HepG2 (cell line): ENCODE data around the gene WDHD1. TPM values are rescaled to one million over a fixed set of nuclear protein-coding genes. Genes with fewer than 3 reads are reported as not detected.

Experiments
- CREB1 ChIP-seq, 2 experiments: fragments of 450-650 bp in 1 of 2; IDR thresholded peaks; 2 replicates each; pipeline ENCODE4 v1.6.1; 2016 to 2017; ENCODE audit warnings: control low read depth in 1 of 2, mild to moderate bottlenecking in 1 of 2, missing compliant biosample characterization in 1 of 2, missing genetic modification characterization in 1 of 2
- GFI1 ChIP-seq: sonication (generic); formaldehyde crosslinking; IDR thresholded peaks from 2 replicates; pipeline ENCODE4 v1.5.0; 2020; ENCODE audit warnings: missing genetic modification reagents, mild to moderate bottlenecking, borderline replicate concordance
- IKZF1 ChIP-seq: fragments of 450-650 bp; IDR thresholded peaks from 2 replicates; pipeline ENCODE4 v1.7.1; 2016
- NR1H2 ChIP-seq: sonication (generic); formaldehyde crosslinking; IDR thresholded peaks from 2 replicates; pipeline ENCODE4 v1.8.1; 2022; ENCODE audit warnings: low read depth, missing genetic modification reagents, borderline replicate concordance
- ZBTB38 ChIP-seq: sonication (generic); formaldehyde crosslinking; IDR thresholded peaks from 2 replicates; pipeline ENCODE4 v1.5.1; 2020; ENCODE audit warnings: mild to moderate bottlenecking, missing genetic modification reagents
- ZBTB7A ChIP-seq: sonication (generic); formaldehyde crosslinking; IDR thresholded peaks from 2 replicates; pipeline ENCODE4 v1.8.0; 2022; ENCODE audit warnings: mild to moderate bottlenecking, missing genetic modification reagents
- ZNF326 ChIP-seq: sonication (generic); formaldehyde crosslinking; IDR thresholded peaks from 2 replicates; pipeline ENCODE4 v1.4.0; 2020; ENCODE audit warnings: missing genetic modification reagents, borderline replicate concordance
- polyA plus RNA-seq, 8 experiments: library from polyadenylated mRNA; depleted of rRNA in 3 of 8; stranded (reverse) in 7 of 8; unstranded in 1 of 8; fragments of >200 nt; fragmentation: Illumina TruSeq in 4 of 8; extraction: Trizol in 4 of 8; gene quantifications; 2 replicates each; pipeline versions ENCODE4 v1.2.1 to v1.2.3, GENCODE V29; 2011 to 2016; ENCODE audit warnings: low read depth in 4 of 8, missing spikeins in 1 of 8, mixed read lengths in 1 of 8; ENCODE audit not compliant: insufficient read depth in 1 of 8
- total RNA-seq, 5 experiments: library from RNA; depleted of rRNA; stranded (reverse); fragments of >200 nt; fragmentation: Illumina TruSeq; extraction: Trizol; gene quantifications; 2 replicates each; pipeline ENCODE4 v1.2.3, GENCODE V29; 2016; ENCODE audit warnings: low read depth in 1 of 5
- TF ChIP-seq, protein P1 (sequence below): sonication (generic); formaldehyde crosslinking; IDR thresholded peaks from 2 replicates; pipeline ENCODE4 v1.4.0; 2020; ENCODE audit warnings: missing genetic modification reagents
- TF ChIP-seq, protein P2 (sequence below): sonication (generic); formaldehyde crosslinking; IDR thresholded peaks from 2 replicates; pipeline ENCODE4 v1.9.0; 2021; ENCODE audit warnings: missing genetic modification reagents, mild to moderate bottlenecking, borderline replicate concordance
- TF ChIP-seq, protein P3 (sequence below): sonication (generic); formaldehyde crosslinking; IDR thresholded peaks from 2 replicates; pipeline ENCODE4 v1.4.0; 2020; ENCODE audit warnings: missing genetic modification reagents, mild to moderate bottlenecking, borderline replicate concordance
- TF ChIP-seq, protein P4 (sequence below): IDR thresholded peaks from 2 replicates; pipeline ENCODE4 v1.6.1; 2016; ENCODE audit warnings: low read depth, missing genetic modification reagents, missing compliant biosample characterization

WDHD1 gene
- total and polyA plus RNA-seq, 2 of the 13 experiments (the other 11 are each of a cell fraction or from before 2014, with no cell fraction given) = 5.5 to 27.5 TPM

DNA sequence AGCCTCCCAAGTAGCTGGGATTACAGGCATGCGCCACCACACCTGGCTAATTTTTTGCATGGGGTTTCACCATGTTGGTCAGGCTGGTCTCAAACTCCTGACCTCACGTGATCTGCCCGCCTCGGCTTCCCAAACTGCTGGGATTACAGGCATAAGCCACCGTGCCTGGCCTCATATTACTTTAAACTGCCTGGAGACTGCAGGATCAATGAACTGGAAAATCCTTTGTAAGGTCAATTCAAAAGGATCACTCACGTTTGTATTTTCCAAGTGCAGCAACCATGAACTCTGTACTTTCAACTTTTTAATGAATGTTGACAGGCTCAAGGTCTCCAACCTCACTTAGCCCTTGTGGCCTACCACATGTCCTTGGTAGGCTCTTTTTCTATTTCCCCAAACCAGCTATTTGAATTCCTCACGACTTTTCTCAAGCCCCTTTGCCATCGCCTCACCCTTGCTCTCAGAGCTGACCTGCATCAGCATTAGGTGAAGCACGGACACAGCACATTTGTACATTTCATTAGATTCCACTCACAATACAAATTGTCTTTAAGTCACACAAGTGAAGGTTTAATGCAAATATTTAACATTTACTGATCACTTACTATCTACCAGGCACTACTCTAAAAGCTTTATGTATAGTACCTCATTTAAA lies 82.0 kb downstream of the WDHD1 start (continued):
- TF ChIP-seq, protein P1, sequence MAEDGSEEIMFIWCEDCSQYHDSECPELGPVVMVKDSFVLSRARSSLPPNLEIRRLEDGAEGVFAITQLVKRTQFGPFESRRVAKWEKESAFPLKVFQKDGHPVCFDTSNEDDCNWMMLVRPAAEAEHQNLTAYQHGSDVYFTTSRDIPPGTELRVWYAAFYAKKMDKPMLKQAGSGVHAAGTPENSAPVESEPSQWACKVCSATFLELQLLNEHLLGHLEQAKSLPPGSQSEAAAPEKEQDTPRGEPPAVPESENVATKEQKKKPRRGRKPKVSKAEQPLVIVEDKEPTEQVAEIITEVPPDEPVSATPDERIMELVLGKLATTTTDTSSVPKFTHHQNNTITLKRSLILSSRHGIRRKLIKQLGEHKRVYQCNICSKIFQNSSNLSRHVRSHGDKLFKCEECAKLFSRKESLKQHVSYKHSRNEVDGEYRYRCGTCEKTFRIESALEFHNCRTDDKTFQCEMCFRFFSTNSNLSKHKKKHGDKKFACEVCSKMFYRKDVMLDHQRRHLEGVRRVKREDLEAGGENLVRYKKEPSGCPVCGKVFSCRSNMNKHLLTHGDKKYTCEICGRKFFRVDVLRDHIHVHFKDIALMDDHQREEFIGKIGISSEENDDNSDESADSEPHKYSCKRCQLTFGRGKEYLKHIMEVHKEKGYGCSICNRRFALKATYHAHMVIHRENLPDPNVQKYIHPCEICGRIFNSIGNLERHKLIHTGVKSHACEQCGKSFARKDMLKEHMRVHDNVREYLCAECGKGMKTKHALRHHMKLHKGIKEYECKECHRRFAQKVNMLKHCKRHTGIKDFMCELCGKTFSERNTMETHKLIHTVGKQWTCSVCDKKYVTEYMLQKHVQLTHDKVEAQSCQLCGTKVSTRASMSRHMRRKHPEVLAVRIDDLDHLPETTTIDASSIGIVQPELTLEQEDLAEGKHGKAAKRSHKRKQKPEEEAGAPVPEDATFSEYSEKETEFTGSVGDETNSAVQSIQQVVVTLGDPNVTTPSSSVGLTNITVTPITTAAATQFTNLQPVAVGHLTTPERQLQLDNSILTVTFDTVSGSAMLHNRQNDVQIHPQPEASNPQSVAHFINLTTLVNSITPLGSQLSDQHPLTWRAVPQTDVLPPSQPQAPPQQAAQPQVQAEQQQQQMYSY (CRISPR knock-in tag) = no peak
- TF ChIP-seq ZNF326 (CRISPR knock-in tag) (no peak), ZBTB38 (CRISPR knock-in tag) (peak; percentile 72; the same call in 1 of the 2 replicates), NR1H2 (CRISPR knock-in tag) (no peak), IKZF1 (no peak), ZBTB7A (CRISPR knock-in tag) (no peak), CREB1 (IDR thresholded peaks at IDR 0.05) (no peak), CREB1 (CRISPR knock-in tag; IDR thresholded peaks at IDR 0.05) (peak; percentile 40; the same call in 1 of the 2 replicates), GFI1 (CRISPR knock-in tag) (peak; percentile 65; the same call in 1 of the 2 replicates)
- TF ChIP-seq, protein P2, sequence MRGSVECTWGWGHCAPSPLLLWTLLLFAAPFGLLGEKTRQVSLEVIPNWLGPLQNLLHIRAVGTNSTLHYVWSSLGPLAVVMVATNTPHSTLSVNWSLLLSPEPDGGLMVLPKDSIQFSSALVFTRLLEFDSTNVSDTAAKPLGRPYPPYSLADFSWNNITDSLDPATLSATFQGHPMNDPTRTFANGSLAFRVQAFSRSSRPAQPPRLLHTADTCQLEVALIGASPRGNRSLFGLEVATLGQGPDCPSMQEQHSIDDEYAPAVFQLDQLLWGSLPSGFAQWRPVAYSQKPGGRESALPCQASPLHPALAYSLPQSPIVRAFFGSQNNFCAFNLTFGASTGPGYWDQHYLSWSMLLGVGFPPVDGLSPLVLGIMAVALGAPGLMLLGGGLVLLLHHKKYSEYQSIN = no peak
- TF ChIP-seq, protein P3, sequence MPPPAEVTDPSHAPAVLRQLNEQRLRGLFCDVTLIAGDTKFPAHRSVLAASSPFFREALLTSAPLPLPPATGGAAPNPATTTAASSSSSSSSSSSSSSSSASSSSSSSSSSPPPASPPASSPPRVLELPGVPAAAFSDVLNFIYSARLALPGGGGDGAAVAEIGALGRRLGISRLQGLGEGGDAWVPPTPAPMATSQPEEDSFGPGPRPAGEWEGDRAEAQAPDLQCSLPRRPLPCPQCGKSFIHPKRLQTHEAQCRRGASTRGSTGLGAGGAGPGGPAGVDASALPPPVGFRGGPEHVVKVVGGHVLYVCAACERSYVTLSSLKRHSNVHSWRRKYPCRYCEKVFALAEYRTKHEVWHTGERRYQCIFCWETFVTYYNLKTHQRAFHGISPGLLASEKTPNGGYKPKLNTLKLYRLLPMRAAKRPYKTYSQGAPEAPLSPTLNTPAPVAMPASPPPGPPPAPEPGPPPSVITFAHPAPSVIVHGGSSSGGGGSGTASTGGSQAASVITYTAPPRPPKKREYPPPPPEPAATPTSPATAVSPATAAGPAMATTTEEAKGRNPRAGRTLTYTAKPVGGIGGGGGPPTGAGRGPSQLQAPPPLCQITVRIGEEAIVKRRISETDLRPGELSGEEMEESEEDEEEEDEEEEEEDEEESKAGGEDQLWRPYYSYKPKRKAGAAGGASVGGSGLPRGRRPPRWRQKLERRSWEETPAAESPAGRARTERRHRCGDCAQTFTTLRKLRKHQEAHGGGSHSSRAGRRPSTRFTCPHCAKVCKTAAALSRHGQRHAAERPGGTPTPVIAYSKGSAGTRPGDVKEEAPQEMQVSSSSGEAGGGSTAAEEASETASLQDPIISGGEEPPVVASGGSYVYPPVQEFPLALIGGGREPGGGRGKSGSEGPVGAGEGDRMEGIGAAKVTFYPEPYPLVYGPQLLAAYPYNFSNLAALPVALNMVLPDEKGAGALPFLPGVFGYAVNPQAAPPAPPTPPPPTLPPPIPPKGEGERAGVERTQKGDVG (CRISPR knock-in tag) = peak; percentile 86; the same call in 1 of the 2 replicates
- TF ChIP-seq, protein P4, sequence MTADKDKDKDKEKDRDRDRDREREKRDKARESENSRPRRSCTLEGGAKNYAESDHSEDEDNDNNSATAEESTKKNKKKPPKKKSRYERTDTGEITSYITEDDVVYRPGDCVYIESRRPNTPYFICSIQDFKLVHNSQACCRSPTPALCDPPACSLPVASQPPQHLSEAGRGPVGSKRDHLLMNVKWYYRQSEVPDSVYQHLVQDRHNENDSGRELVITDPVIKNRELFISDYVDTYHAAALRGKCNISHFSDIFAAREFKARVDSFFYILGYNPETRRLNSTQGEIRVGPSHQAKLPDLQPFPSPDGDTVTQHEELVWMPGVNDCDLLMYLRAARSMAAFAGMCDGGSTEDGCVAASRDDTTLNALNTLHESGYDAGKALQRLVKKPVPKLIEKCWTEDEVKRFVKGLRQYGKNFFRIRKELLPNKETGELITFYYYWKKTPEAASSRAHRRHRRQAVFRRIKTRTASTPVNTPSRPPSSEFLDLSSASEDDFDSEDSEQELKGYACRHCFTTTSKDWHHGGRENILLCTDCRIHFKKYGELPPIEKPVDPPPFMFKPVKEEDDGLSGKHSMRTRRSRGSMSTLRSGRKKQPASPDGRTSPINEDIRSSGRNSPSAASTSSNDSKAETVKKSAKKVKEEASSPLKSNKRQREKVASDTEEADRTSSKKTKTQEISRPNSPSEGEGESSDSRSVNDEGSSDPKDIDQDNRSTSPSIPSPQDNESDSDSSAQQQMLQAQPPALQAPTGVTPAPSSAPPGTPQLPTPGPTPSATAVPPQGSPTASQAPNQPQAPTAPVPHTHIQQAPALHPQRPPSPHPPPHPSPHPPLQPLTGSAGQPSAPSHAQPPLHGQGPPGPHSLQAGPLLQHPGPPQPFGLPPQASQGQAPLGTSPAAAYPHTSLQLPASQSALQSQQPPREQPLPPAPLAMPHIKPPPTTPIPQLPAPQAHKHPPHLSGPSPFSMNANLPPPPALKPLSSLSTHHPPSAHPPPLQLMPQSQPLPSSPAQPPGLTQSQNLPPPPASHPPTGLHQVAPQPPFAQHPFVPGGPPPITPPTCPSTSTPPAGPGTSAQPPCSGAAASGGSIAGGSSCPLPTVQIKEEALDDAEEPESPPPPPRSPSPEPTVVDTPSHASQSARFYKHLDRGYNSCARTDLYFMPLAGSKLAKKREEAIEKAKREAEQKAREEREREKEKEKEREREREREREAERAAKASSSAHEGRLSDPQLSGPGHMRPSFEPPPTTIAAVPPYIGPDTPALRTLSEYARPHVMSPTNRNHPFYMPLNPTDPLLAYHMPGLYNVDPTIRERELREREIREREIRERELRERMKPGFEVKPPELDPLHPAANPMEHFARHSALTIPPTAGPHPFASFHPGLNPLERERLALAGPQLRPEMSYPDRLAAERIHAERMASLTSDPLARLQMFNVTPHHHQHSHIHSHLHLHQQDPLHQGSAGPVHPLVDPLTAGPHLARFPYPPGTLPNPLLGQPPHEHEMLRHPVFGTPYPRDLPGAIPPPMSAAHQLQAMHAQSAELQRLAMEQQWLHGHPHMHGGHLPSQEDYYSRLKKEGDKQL (CRISPR knock-in tag) = no peak
